ENCODE results near the gene AMZ1.

DNA sequence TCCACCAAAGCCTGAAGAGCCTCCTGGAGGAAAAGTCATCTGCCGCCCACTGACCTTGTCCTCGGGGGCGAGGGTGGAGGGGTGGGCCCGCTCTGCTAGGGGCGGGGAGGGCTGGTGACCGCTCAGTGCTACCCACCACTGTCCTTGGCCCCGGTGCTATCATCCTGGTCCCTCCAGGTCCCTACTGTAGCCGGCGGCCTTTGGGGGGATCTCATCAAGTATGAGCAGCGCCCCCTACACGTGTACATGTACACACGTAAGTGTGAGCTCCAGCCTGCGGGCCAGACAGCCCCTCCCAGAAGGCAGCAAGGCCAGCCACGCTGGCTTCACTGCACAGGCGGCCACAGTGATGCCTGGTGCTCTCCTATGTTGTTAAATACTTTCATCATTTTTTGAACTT, 36.7 kb upstream of the AMZ1 start:
- TF ChIP-seq CTCF (IDR thresholded peaks at IDR 0.05) (no peak), EP300 (IDR thresholded peaks at IDR 0.05) (no peak)

Data from sigmoid colon (tissue), 4 donors.